Measurements from ENCODE around the gene STAG3.

Gene STAG3

GRCh38 chr7:100154651-100155491 lies 22.8 kb upstream of the STAG3 start:
- DNase-seq: no peak

DNA sequence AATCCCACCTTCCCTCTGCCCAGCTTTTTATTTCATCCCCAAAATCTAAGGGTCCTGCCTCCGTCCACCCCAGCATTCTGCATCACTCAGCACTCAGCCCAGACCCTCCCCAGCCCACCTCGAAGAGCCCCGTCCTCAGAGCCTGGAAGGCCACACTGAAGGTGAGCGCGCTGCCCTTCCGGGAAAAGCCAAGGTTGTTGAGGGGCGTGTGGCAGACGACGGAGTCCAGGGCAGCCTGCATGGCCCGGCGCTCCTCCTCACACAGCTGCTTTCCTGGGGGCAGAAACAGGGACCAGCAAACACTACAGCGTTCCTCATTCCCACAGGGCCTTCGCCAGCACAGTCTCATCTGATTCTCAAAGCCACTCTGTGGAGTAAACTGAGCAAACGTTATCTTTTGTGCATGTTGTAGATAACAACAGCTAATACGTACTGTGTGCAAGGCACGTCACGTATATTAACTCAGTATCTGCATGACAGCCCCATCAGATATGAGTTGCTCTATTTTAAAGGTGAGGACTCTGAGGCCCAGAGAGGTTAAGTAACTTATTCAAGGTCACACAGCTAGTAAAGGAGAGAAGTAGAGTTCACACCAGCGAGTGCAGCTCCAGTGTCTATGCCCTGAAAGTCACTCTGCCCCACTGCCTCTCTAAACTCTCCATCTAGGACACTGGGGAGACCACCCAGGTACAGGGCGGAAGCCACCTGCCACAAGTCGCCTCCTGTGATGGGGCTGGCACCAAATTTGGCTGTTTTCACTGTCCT lies 22.0 kb upstream of the STAG3 start:
- no peak for DNase-seq

DNA sequence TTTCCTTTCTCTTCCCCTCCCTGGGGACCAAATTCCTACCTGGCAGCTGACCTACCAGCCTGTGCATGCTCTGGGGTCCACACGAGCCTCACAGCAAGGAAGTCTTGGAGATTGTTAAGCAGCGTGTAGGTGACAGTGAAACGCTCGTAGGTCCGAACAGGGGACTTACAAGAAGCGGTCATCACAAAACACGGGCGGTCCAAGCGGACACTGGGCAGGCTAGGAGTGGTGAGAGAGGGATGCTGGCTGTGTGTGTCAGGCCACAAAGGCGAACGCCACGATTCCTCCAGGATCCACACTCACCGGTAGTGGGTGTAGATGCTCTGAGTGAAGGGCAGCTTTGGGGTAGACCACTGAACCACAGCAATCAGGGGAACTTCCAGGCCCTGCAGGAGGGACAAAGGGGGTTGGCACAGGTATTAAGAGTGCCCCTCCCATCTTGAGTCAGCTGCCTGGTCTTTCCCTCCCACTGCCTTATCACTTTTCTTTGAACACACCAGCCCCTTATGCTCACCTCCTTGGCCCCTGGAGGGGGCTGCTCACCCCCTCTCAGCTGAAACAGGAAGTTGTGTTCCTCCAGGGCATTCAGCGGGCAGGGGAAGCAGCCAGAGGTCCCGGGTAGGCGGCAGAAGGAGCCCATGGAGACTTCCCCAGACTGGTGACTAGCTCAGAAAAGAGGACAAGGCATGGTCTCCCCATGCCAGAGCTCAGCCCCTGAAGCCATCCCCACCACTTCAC lies 21.2 kb upstream of the STAG3 start:
- DNase-seq: no peak

DNA sequence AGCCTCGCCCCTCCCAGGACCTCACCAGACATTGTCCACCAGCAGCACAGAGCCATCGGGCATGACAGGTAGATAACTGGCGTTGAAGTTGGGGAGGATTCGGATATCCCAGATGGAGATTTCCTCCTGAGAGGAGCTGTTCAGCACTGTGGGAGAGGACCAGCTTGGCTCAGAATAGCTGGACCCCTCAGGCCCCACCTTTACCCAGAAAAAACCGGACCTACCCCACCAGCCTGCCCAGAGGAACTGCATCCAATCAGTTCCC lies 20.7 kb upstream of the STAG3 start:
- no peak for DNase-seq

DNA sequence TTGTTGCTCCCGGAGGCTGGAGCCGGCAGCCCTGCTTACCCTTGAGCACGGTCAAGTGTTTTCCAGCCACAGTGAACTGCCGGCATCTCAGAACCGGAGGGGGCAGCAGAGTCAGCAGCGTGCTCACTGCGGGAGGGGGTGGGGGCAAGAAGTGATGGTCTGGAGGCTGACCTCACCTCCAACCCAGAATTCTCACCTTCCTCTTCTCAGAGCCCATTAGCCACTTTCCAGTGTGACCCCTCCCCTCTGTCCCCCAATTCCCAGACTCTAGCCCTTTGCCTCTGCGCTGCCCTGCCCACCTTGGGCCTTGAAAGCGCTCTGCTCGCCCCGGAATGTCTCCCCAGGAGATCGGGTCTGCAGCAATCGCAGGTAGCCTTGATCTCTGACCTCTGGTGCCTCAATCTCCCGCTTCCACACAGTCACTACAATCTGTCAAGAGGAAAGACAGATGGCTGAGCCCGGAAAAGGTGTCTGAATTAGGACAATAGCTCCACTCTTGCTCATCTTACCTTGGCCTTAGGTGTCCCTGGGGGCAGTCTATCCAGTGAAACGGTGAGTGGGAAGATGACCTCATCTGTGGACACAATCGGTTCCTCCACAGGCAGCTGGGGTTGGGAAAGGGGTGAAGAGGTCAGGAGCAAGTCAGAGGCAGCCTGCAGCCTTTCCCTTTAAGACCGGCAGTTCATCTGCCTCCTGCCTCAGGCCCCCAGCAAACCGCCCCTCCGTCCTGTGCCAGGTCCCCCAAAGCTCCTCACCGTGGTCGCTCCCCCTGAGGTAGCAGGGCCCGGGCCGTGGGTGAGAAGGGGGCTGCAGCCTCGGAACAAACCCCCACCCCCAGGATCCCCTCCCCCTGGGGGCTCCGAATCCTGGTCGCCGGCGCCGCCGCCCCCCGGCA lies 20.1 kb upstream of the STAG3 start:
- DNase-seq: peak in 1 of 2 experiments; percentile 40

- DNase-seq: peak; percentile 94 to 96
These were observed 19.3 kb upstream of the STAG3 start, which contains the start of gene TRAPPC14 for GRCh38 chr7:100158229-100159098. TSS of gene TRAPPC14 (minus strand) at chr7:100158723. CDS start at chr7:100158499, 224 bp downstream.

- peak in 1 of 2 experiments; percentile 40 for DNase-seq
These were observed 18.6 kb upstream of the STAG3 start for GRCh38 chr7:100159099-100159623.

GRCh38 chr7:100160067-100160466 lies 17.7 kb upstream of the STAG3 start:
- DNase-seq: no peak

- DNase-seq: no peak
These were observed 14.6 kb upstream of the STAG3 start for GRCh38 chr7:100163006-100163531.

- no peak for DNase-seq
These were observed 13.8 kb upstream of the STAG3 start for GRCh38 chr7:100163871-100164270.

GRCh38 chr7:100166317-100166940 lies 11.3 kb upstream of the STAG3 start:
- peak; percentile 51 to 63 for DNase-seq

DNA sequence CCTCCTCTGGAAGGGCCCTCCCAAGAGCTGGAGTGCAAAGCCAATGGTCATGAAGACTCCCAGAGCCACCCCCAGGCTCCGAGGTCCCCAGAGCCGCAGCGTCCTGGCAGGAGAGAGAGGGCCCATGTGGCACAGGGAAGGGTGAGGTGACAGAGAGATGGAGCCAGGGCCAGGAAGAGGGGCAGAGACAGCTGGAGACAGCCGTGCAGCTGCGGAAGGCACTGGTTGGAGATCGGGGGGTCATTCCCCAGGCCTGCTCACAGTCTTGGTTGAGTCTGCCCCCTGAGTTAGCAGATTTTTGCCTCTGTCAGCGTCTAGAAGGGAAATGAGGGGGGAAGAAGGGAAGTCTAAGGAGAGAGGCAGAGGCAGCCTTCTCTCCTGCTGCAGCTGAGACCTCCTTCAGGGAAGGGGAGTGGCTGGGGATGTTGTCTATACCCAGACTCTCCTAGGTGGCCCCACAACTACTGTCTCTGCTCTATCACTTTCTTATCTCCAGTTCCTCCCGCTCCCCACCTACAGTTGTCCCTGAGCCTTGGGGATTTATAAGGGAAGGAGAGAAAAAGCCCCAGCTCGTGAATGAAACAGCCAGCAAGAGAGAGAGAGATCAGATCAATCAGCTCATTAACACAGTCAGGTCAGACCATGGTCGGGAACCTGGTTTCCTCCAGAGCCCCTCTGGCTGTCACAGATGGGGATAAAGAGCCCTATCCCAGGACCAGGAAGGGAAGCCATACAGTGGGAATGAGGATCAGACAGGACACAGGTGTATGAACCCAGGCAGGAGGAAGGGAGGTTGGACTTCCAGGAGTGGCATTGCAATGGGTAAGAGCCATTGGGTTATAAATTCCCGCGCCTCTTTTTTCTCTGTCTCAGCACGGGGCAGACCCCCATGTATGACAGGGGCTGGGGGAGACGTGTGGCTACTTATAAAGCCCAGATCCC lies 10.5 kb upstream of the STAG3 start:
- DNase-seq: no peak

- DNase-seq: no peak
These were observed 9.8 kb upstream of the STAG3 start for GRCh38 chr7:100167912-100168323.

DNA sequence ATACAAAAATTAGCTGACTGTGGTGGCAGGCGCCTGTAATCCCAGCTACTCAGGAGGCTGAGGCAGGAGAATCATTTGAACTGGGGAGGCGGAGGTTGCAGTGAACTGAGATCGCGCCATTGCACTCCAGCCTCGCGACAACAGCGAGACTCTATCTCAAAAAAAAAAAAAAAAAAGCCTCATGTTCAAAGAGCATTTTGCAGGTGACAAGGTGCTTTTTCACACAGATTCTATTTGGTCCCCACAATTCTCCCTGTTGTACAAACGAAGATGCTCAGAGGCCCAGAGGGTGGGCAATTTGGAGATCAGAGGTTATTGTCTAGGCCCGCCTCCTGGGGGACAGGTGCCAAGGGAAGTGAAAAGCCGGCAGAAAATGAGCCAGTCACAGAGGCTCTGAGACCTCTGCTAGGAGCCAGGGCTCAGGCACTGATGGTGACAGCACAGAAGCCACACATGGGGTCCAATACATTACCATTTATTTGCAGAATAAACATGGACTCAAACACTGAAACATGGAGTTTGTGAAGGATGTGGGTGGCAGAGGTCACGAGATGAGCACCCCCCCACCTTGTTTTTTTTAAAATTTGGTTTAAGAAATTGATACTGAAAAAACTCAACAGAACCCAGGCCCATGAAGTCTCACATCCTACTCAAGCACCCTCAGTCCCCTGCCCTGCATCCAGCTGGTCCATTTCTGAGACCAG lies 8.4 kb upstream of the STAG3 start:
- DNase-seq: peak; percentile 49 to 51

DNA sequence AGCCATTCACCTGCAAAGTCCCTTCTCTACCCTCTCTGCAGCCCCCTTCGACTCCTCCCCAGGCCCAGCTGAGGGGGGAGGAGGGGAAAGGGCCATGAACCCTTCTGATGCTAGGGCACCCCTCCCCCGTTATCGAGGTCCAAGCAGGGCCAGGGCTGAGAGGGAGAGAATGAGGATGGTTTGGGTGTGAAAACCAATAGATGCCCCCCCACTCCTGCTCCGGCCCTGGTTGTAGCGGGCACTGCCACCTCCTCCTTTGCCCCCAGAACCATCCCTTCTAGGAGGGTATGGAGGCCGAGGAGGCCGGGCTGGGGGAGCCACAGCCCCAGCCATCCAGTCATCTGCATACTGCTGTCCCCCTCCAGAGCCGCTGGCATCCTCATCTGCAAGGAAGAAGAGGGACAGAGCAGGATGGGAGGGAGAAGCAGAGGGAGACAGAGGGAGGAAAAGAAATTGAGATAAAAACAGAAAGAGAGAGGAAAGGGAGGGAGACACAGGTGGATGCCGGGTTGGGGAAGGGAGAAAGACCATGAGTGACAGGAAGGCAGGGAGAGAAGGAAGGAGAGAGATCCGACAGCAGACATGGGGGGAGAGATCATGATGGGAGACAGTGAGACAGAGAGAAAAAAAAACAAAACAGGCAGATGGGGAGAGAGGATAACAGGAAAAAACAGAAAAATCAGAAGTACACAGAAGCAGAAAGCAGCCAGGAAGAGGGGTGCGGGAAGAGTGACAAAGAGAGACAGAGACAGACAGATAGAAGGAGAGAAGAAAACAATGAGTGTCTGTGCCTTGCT lies 7.4 kb upstream of the STAG3 start:
- no peak for DNase-seq

DNA sequence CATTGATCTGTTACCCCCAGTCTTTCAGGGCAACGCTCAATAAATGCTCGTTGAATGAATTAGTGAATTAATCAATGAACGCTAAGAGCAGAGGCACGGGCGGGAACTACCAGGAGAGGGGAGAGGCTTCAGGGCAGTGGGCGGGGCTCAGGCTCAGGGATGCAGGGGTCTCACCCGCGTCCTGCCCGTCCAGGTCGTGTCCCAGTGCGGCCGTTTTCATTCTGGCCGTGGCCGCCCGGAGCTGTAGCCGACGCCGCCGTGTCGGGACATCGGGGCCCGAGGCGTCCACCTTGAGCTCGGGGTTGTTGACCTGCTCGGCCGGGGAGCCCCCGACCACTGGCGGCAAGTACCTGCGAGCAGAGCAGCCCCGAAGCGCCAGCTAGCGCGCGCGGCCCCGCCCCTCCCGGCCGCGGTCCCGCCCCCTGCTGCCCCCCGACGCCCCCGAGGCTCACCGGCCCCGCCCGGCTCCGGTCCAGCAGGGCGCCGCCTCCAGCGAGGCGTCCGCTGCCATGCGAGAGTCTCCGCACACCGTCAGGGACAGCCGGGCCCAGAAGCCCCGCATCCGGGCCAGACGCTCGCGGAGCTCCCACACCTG lies 6.5 kb upstream of the STAG3 start:
- DNase-seq: peak in 1 of 2 experiments; percentile 53

GRCh38 chr7:100171840-100172239 lies 5.9 kb upstream of the STAG3 start:
- DNase-seq: no peak
